A549 (cell line): ENCODE data around the gene PCDH9. TPM values are rescaled to one million over a fixed set of nuclear protein-coding genes. Genes with fewer than 3 reads are reported as not detected.

ENCODE experiments used
- ATAC-seq, 2 experiments: fragments of 200-7000 bp in 1 of 2; fragments of >200 bp in 1 of 2; cut with Nextera tagmentation in 1 of 2; cut with Tn5 transposase in 1 of 2; 3 replicates each; pipeline versions ENCODE4 v1.8.0 to v1.9.1; 2018 to 2020; ENCODE audit warnings: mild to moderate bottlenecking in 1 of 2, moderate library complexity in 1 of 2
- CTCF ChIA-PET: fragments of 300-600 bp; sonication (Branson Sonifier 250); formaldehyde crosslinking; extraction: SDS; loops from one replicate; lab custom pipeline; 2021; ENCODE audit warnings: antibody characterized with exemption, inconsistent platforms; lab: Yijun Ruan, JAX
- POLR2A ChIA-PET: fragments of 350-600 bp; formaldehyde crosslinking; extraction: SDS; loops from one replicate; lab custom pipeline; 2021; ENCODE audit warnings: antibody characterized with exemption, inconsistent platforms; lab: Yijun Ruan, JAX
- DNase-seq, 2 experiments: peaks; one replicate each; pipeline versions ENCODE4 v3.0.0 to v3.0.0-alpha.2; 2011 to 2016; ENCODE audit warnings: low read depth in 1 of 2, low spot score in 1 of 2
- FAIRE-seq: peaks from 2 replicates; lab custom pipeline; 2011; peaks lifted over from hg19 to GRCh38; lab: Jason Lieb, UNC
- H3K27ac ChIP-seq, 2 experiments: fragments of >200 bp; sonication (Bioruptor Twin); formaldehyde crosslinking; 3 replicates each; pipeline ENCODE4 v1.5.1; 2016 to 2017
- H3K4me1 ChIP-seq: fragments of >200 bp; sonication (Bioruptor Twin); formaldehyde crosslinking; 3 replicates; pipeline ENCODE4 v1.6.1; 2016
- H3K4me2 ChIP-seq: fragments of >200 bp; sonication (Bioruptor Twin); formaldehyde crosslinking; 3 replicates; pipeline ENCODE4 v1.6.1; 2016
- H3K4me3 ChIP-seq: fragments of >200 bp; sonication (Bioruptor Twin); formaldehyde crosslinking; 3 replicates; pipeline ENCODE4 v1.5.1; 2016
- H3K9me3 ChIP-seq: fragments of >200 bp; sonication (Bioruptor Twin); formaldehyde crosslinking; 3 replicates; pipeline ENCODE4 v1.6.1; 2016
- BHLHE40 ChIP-seq: IDR thresholded peaks from 2 replicates; pipeline ENCODE4 v1.6.1; 2012; ENCODE audit warnings: low read depth, low read length, inconsistent platforms
- EHF ChIP-seq: fragments of 250-450 bp; sonication (Bioruptor Pico); IDR thresholded peaks from 2 replicates; pipeline ENCODE4 v1.5.0; 2020; ENCODE audit warnings: mild to moderate bottlenecking
- EHMT2 ChIP-seq: fragments of 200-600 bp; sonication (generic); IDR thresholded peaks from 2 replicates; pipeline ENCODE4 v1.6.1; 2016; ENCODE audit warnings: antibody characterized with exemption, low read depth, mild to moderate bottlenecking, moderate library complexity
- ESRRA ChIP-seq: fragments of 150-350 bp; IDR thresholded peaks from 2 replicates; pipeline ENCODE4 v1.6.1; 2014; ENCODE audit warnings: mild to moderate bottlenecking, low read length, borderline replicate concordance
- JUN ChIP-seq, 2 experiments: fragments of >200 bp; sonication (Bioruptor Twin); formaldehyde crosslinking; IDR thresholded peaks; 2 replicates in 1 of 2; 3 replicates in 1 of 2; pipeline ENCODE4 v1.6.1; 2016 to 2017
- MAFK ChIP-seq: fragments of 450-650 bp; IDR thresholded peaks from 2 replicates; pipeline ENCODE4 v1.6.1; 2014; ENCODE audit not compliant: partially characterized antibody
- MAX ChIP-seq: IDR thresholded peaks from 2 replicates; pipeline ENCODE4 v1.6.1; 2012
- MYC ChIP-seq: IDR thresholded peaks from 2 replicates; pipeline ENCODE4 v1.6.1; 2012; ENCODE audit warnings: mild to moderate bottlenecking, inconsistent platforms, low read length, improper control_type of control experiment, borderline replicate concordance
- NFE2L2 ChIP-seq: fragments of 150-350 bp; conservative IDR thresholded peaks from 2 replicates; pipeline ENCODE4 v1.6.1; 2014; ENCODE audit warnings: low read length
- PHF8 ChIP-seq: fragments of 200-600 bp; sonication (generic); IDR thresholded peaks from 2 replicates; pipeline ENCODE4 v1.6.1; 2016; ENCODE audit warnings: low read depth, mild to moderate bottlenecking, antibody characterized with exemption, moderate library complexity, borderline replicate concordance
- POLR2A ChIP-seq: IDR thresholded peaks from 2 replicates; pipeline ENCODE4 v1.6.1; 2012; ENCODE audit warnings: mild to moderate bottlenecking, low read length
- POLR2AphosphoS2 ChIP-seq: conservative IDR thresholded peaks from 2 replicates; pipeline ENCODE4 v1.6.1; 2012; ENCODE audit warnings: low read length, improper control_type of control experiment, inconsistent platforms
- REST ChIP-seq: fragments of 200-600 bp; sonication (generic); IDR thresholded peaks from 2 replicates; pipeline ENCODE4 v1.6.1; 2016; ENCODE audit warnings: antibody characterized with exemption, mild to moderate bottlenecking, moderate library complexity
- SMC3 ChIP-seq: fragments of >200 bp; sonication (Bioruptor Twin); formaldehyde crosslinking; IDR thresholded peaks from 3 replicates; pipeline ENCODE4 v1.6.1; 2018; ENCODE audit warnings: inconsistent platforms
- SREBF2 ChIP-seq: fragments of 450-650 bp; IDR thresholded peaks from 2 replicates; pipeline ENCODE4 v1.6.1; 2014; ENCODE audit warnings: mild to moderate bottlenecking, moderate library complexity
- TFCP2L1 ChIP-seq: fragments of 250-450 bp; sonication (Bioruptor Pico); IDR thresholded peaks from 2 replicates; pipeline ENCODE4 v1.5.0; 2021; ENCODE audit warnings: mild to moderate bottlenecking
- ZFP36 ChIP-seq: fragments of 450-650 bp; IDR thresholded peaks from 2 replicates; pipeline ENCODE4 v1.6.1; 2014; ENCODE audit warnings: borderline replicate concordance; ENCODE audit not compliant: partially characterized antibody
- ZSCAN20 ChIP-seq: fragments of 250-450 bp; sonication (Bioruptor Pico); IDR thresholded peaks from 2 replicates; pipeline ENCODE4 v1.8.0; 2022; ENCODE audit warnings: mild to moderate bottlenecking, moderate library complexity
- WGBS: methylation state at CpG from one replicate; pipeline ENCODE4 v1.1.6; 2017; ENCODE audit errors: missing lambda C conversion rate; 5-methylcytosine and 5-hydroxymethylcytosine counted together
- polyA minus RNA-seq: library from RNA; depleted of rRNA, polyadenylated mRNA; stranded (reverse); fragments of >200 nt; gene quantifications from 2 replicates; pipeline ENCODE4 v1.2.3, GENCODE V29; 2011; rRNA and poly(A)+ RNA removed
- polyA plus RNA-seq, 4 experiments: library from polyadenylated mRNA; depleted of rRNA in 3 of 4; stranded (reverse); fragments of >200 nt; fragmentation: RNase III in 1 of 4; extraction: RNeasy Plus Mini Kit Qiagen cat#74134 plus additional on column Dnase treatment in 1 of 4; gene quantifications; 2 replicates in 3 of 4; 3 replicates in 1 of 4; pipeline ENCODE4 v1.2.3, GENCODE V29; 2011 to 2017
- TF ChIP-seq, protein P1 (sequence below): IDR thresholded peaks from 2 replicates; pipeline ENCODE4 v1.6.1; 2012; ENCODE audit warnings: low read depth, borderline replicate concordance
- TF ChIP-seq, protein P2 (sequence below): fragments of >200 bp; sonication (Bioruptor Twin); formaldehyde crosslinking; IDR thresholded peaks from 3 replicates; pipeline ENCODE4 v1.6.1; 2016
- TF ChIP-seq, protein P3 (sequence below): IDR thresholded peaks from 2 replicates; pipeline ENCODE4 v1.6.1; 2012
- TF ChIP-seq, protein P4 (sequence below): fragments of 250-450 bp; sonication (Bioruptor Pico); IDR thresholded peaks from 2 replicates; pipeline ENCODE4 v1.5.0; 2021; ENCODE audit warnings: mild to moderate bottlenecking, moderate library complexity, borderline replicate concordance

The PCDH9 gene
- polyA plus RNA-seq (2011; rRNA removed) (29.5 and 30.3 TPM in 2 replicates), polyA plus RNA-seq (2017; fragmentation: RNase III; extraction: RNeasy Plus Mini Kit Qiagen cat#74134 plus additional on column Dnase treatment) (13.2 to 16.0 TPM (median 14.1 TPM) in 3 replicates), polyA minus RNA-seq (46.7 and 56.9 TPM in 2 replicates)
- polyA plus RNA-seq (2012; cell fraction: cytosol; rRNA removed): 14.7 and 17.4 TPM in 2 replicates
- polyA plus RNA-seq (2012; cell fraction: nucleus; rRNA removed): 10.3 and 13.0 TPM in 2 replicates

GRCh38 chr13:67229481-67230403 lies at the start of gene PCDH9:
TSS of gene PCDH9 (minus strand) at chr13:67230336. CDS start at chr13:67228440, 1,896 bp downstream.
- ChIA-PET POLR2A (interaction anchor here (0.6 to 1.2 kb wide), 2 partner anchors 129 to 1117 kb away, joined by 3 read pairs; no protein-coding TSS in a partner anchor), CTCF (interaction anchor here (1.0 to 1.4 kb wide), 3 partner anchors 8 to 540 kb away, joined by 3 read pairs; no protein-coding TSS in a partner anchor)
- TF ChIP-seq BHLHE40 (no peak), ZSCAN20 (CRISPR knock-in tag) (no peak), ZFP36 (no peak), TFCP2L1 (CRISPR knock-in tag) (peak; percentile 84; the same call in 1 of the 2 replicates), REST (no peak), MAFK (no peak), EHMT2 (no peak), SREBF2 (no peak), POLR2A (peak; percentile 90), MAX (no peak), JUN (IDR thresholded peaks at IDR 0.05) (peak; percentile 59 to 67; a peak in 3 of 5 replicates)
- TF ChIP-seq, protein P1, sequence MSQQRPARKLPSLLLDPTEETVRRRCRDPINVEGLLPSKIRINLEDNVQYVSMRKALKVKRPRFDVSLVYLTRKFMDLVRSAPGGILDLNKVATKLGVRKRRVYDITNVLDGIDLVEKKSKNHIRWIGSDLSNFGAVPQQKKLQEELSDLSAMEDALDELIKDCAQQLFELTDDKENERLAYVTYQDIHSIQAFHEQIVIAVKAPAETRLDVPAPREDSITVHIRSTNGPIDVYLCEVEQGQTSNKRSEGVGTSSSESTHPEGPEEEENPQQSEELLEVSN: no peak
- TF ChIP-seq, protein P2, sequence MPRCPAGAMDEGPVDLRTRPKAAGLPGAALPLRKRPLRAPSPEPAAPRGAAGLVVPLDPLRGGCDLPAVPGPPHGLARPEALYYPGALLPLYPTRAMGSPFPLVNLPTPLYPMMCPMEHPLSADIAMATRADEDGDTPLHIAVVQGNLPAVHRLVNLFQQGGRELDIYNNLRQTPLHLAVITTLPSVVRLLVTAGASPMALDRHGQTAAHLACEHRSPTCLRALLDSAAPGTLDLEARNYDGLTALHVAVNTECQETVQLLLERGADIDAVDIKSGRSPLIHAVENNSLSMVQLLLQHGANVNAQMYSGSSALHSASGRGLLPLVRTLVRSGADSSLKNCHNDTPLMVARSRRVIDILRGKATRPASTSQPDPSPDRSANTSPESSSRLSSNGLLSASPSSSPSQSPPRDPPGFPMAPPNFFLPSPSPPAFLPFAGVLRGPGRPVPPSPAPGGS: peak; percentile 53; the same call in 1 of the 3 replicates
- TF ChIP-seq, protein P3, sequence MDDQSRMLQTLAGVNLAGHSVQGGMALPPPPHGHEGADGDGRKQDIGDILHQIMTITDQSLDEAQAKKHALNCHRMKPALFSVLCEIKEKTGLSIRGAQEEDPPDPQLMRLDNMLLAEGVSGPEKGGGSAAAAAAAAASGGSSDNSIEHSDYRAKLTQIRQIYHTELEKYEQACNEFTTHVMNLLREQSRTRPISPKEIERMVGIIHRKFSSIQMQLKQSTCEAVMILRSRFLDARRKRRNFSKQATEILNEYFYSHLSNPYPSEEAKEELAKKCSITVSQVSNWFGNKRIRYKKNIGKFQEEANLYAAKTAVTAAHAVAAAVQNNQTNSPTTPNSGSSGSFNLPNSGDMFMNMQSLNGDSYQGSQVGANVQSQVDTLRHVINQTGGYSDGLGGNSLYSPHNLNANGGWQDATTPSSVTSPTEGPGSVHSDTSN: peak; percentile 60; the same call in 1 of the 2 replicates
- Histone ChIP-seq H3K9me3 (no peaks in the 10 kb centered on the region), H3K4me2 (peak within 1 kb of the TSS; percentile 95), H3K27ac (peak within 1 kb of the TSS; percentile 93 to 94), H3K4me3 (peak within 1 kb of the TSS; percentile 79), H3K4me1 (peaks cover 40% of the 10 kb centered on the region; the same call in 2 of the 3 replicates)
- WGBS: 2% methylated on average over 22 of the region's 26 CpGs
- ATAC-seq (peak; percentile 20; a peak in 4 of 6 replicates), FAIRE-seq (no peak), DNase-seq (peak in 1 of 2 experiments; percentile 13)

GRCh38 chr13:67278235-67278634 lies 48.1 kb upstream of the PCDH9 start:
- CTCF ChIA-PET: no interaction called here
- TF ChIP-seq POLR2AphosphoS2: no peak
- TF ChIP-seq, protein P2: no peak
- TF ChIP-seq MYC: no peak
- TF ChIP-seq EHF: no peak
- no peak for TF ChIP-seq ZSCAN20 (CRISPR knock-in tag)
- no peak for TF ChIP-seq ESRRA
- no peak for TF ChIP-seq SMC3
- no peak for TF ChIP-seq PHF8
- TF ChIP-seq, protein P1: no peak
- TF ChIP-seq, protein P4, sequence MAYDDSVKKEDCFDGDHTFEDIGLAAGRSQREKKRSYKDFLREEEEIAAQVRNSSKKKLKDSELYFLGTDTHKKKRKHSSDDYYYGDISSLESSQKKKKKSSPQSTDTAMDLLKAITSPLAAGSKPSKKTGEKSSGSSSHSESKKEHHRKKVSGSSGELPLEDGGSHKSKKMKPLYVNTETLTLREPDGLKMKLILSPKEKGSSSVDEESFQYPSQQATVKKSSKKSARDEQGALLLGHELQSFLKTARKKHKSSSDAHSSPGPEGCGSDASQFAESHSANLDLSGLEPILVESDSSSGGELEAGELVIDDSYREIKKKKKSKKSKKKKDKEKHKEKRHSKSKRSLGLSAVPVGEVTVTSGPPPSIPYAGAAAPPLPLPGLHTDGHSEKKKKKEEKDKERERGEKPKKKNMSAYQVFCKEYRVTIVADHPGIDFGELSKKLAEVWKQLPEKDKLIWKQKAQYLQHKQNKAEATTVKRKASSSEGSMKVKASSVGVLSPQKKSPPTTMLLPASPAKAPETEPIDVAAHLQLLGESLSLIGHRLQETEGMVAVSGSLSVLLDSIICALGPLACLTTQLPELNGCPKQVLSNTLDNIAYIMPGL: no peak
- no peak for TF ChIP-seq NFE2L2

More at GRCh38 chr13:67278235-67278634, 48.1 kb upstream of the PCDH9 start:
- DNase-seq: no peak
- FAIRE-seq: no peak
- Histone ChIP-seq H3K4me1 (no peaks in the 10 kb centered on the region), H3K4me2 (no peak overlapping the region), H3K9me3 (no peaks in the 10 kb centered on the region), H3K27ac (no peak overlapping the region), H3K4me3 (no peak overlapping the region)
- POLR2A ChIA-PET: no interaction called here
- WGBS: 29% methylated on average over 2 of the region's 2 CpGs
- ATAC-seq: no peak; a peak in 1 of 6 replicates
